A549 (cell line): ENCODE results near the gene ARRDC2. TPM values are rescaled to one million over a fixed set of nuclear protein-coding genes. Genes with fewer than 3 reads are reported as not detected.
A peak's percentile ranks its signal among the peaks of the same experiment; 100 is the strongest.

ENCODE experiments used
- ATAC-seq, 2 experiments: fragments of 200-7000 bp in 1 of 2; fragments of >200 bp in 1 of 2; cut with Nextera tagmentation in 1 of 2; cut with Tn5 transposase in 1 of 2; 3 replicates each; pipeline versions ENCODE4 v1.8.0 to v1.9.1; 2018 to 2020; ENCODE audit warnings: mild to moderate bottlenecking in 1 of 2, moderate library complexity in 1 of 2
- CTCF ChIA-PET: fragments of 300-600 bp; sonication (Branson Sonifier 250); formaldehyde crosslinking; extraction: SDS; loops from one replicate; lab custom pipeline; 2021; ENCODE audit warnings: antibody characterized with exemption, inconsistent platforms; lab: Yijun Ruan, JAX
- POLR2A ChIA-PET: fragments of 350-600 bp; formaldehyde crosslinking; extraction: SDS; loops from one replicate; lab custom pipeline; 2021; ENCODE audit warnings: antibody characterized with exemption, inconsistent platforms; lab: Yijun Ruan, JAX
- DNase-seq, 2 experiments: peaks; one replicate each; pipeline versions ENCODE4 v3.0.0 to v3.0.0-alpha.2; 2011 to 2016; ENCODE audit warnings: low read depth in 1 of 2, low spot score in 1 of 2
- FAIRE-seq: peaks from 2 replicates; lab custom pipeline; 2011; peaks lifted over from hg19 to GRCh38; lab: Jason Lieb, UNC
- H3K27ac ChIP-seq, 2 experiments: fragments of >200 bp; sonication (Bioruptor Twin); formaldehyde crosslinking; 3 replicates each; pipeline ENCODE4 v1.5.1; 2016 to 2017
- H3K4me1 ChIP-seq: fragments of >200 bp; sonication (Bioruptor Twin); formaldehyde crosslinking; 3 replicates; pipeline ENCODE4 v1.6.1; 2016
- H3K4me2 ChIP-seq: fragments of >200 bp; sonication (Bioruptor Twin); formaldehyde crosslinking; 3 replicates; pipeline ENCODE4 v1.6.1; 2016
- H3K4me3 ChIP-seq: fragments of >200 bp; sonication (Bioruptor Twin); formaldehyde crosslinking; 3 replicates; pipeline ENCODE4 v1.5.1; 2016
- H3K9me3 ChIP-seq: fragments of >200 bp; sonication (Bioruptor Twin); formaldehyde crosslinking; 3 replicates; pipeline ENCODE4 v1.6.1; 2016
- BHLHE40 ChIP-seq: IDR thresholded peaks from 2 replicates; pipeline ENCODE4 v1.6.1; 2012; ENCODE audit warnings: low read depth, low read length, inconsistent platforms
- CEBPB ChIP-seq, 2 experiments: fragments of >200 bp in 1 of 2; sonication (Bioruptor Twin) in 1 of 2; formaldehyde crosslinking in 1 of 2; IDR thresholded peaks; 2 replicates each; pipeline ENCODE4 v1.6.1; 2012 to 2016
- E2F6 ChIP-seq: IDR thresholded peaks from 2 replicates; pipeline ENCODE4 v1.6.1; 2012; ENCODE audit warnings: low read depth, borderline replicate concordance
- EHF ChIP-seq: fragments of 250-450 bp; sonication (Bioruptor Pico); IDR thresholded peaks from 2 replicates; pipeline ENCODE4 v1.5.0; 2020; ENCODE audit warnings: mild to moderate bottlenecking
- FOSB ChIP-seq: fragments of 250-450 bp; sonication (Bioruptor Pico); IDR thresholded peaks from 2 replicates; pipeline ENCODE4 v1.5.0; 2020; ENCODE audit warnings: mild to moderate bottlenecking, moderate library complexity
- FOSL2 ChIP-seq, 2 experiments: fragments of 450-650 bp in 1 of 2; fragments of >200 bp in 1 of 2; sonication (Bioruptor Twin) in 1 of 2; formaldehyde crosslinking; IDR thresholded peaks; 2 replicates each; pipeline versions ENCODE4 v1.5.0 to v1.6.1; 2016 to 2020; ENCODE audit warnings: mild to moderate bottlenecking in 1 of 2, moderate library complexity in 1 of 2
- HDAC2 ChIP-seq: fragments of 200-600 bp; sonication (generic); IDR thresholded peaks from 2 replicates; pipeline ENCODE4 v1.6.1; 2016
- HEYL ChIP-seq: fragments of 250-450 bp; sonication (Bioruptor Pico); IDR thresholded peaks from 2 replicates; pipeline ENCODE4 v1.8.0; 2021; ENCODE audit warnings: mild to moderate bottlenecking, moderate library complexity
- HMGXB4 ChIP-seq: fragments of 250-450 bp; sonication (Bioruptor Pico); IDR thresholded peaks from 2 replicates; pipeline ENCODE4 v1.5.0; 2021; ENCODE audit warnings: mild to moderate bottlenecking, moderate library complexity, borderline replicate concordance
- KDM1A ChIP-seq: fragments of 200-600 bp; sonication (generic); IDR thresholded peaks from 2 replicates; pipeline ENCODE4 v1.6.1; 2016; ENCODE audit warnings: low read depth, mild to moderate bottlenecking
- KDM5A ChIP-seq: fragments of 200-600 bp; sonication (generic); IDR thresholded peaks from 2 replicates; pipeline ENCODE4 v1.6.1; 2016; ENCODE audit warnings: antibody characterized with exemption, mild to moderate bottlenecking
- MAX ChIP-seq: IDR thresholded peaks from 2 replicates; pipeline ENCODE4 v1.6.1; 2012
- MAZ ChIP-seq: fragments of 150-350 bp; IDR thresholded peaks from 2 replicates; pipeline ENCODE4 v1.6.1; 2014; ENCODE audit warnings: antibody characterized with exemption, low read depth, low read length, borderline replicate concordance
- NFE2L2 ChIP-seq: fragments of 150-350 bp; conservative IDR thresholded peaks from 2 replicates; pipeline ENCODE4 v1.6.1; 2014; ENCODE audit warnings: low read length
- PBX3 ChIP-seq: IDR thresholded peaks from 2 replicates; pipeline ENCODE4 v1.6.1; 2012
- RARB ChIP-seq: fragments of 250-450 bp; sonication (Bioruptor Pico); IDR thresholded peaks from 2 replicates; pipeline ENCODE4 v1.8.0; 2021; ENCODE audit warnings: mild to moderate bottlenecking, moderate library complexity
- REST ChIP-seq: fragments of 200-600 bp; sonication (generic); IDR thresholded peaks from 2 replicates; pipeline ENCODE4 v1.6.1; 2016; ENCODE audit warnings: antibody characterized with exemption, mild to moderate bottlenecking, moderate library complexity
- SREBF2 ChIP-seq: fragments of 450-650 bp; IDR thresholded peaks from 2 replicates; pipeline ENCODE4 v1.6.1; 2014; ENCODE audit warnings: mild to moderate bottlenecking, moderate library complexity
- ZFP36 ChIP-seq: fragments of 450-650 bp; IDR thresholded peaks from 2 replicates; pipeline ENCODE4 v1.6.1; 2014; ENCODE audit warnings: borderline replicate concordance; ENCODE audit not compliant: partially characterized antibody
- ZNF302 ChIP-seq: fragments of 250-450 bp; sonication (Bioruptor Pico); IDR thresholded peaks from 2 replicates; pipeline ENCODE4 v1.9.0; 2021; ENCODE audit warnings: inconsistent platforms, mild to moderate bottlenecking, moderate library complexity
- WGBS: methylation state at CpG from one replicate; pipeline ENCODE4 v1.1.6; 2017; ENCODE audit errors: missing lambda C conversion rate; 5-methylcytosine and 5-hydroxymethylcytosine counted together
- polyA plus RNA-seq, 4 experiments: library from polyadenylated mRNA; depleted of rRNA in 3 of 4; stranded (reverse); fragments of >200 nt; fragmentation: RNase III in 1 of 4; extraction: RNeasy Plus Mini Kit Qiagen cat#74134 plus additional on column Dnase treatment in 1 of 4; gene quantifications; 2 replicates in 3 of 4; 3 replicates in 1 of 4; pipeline ENCODE4 v1.2.3, GENCODE V29; 2011 to 2017

ARRDC2 gene
- polyA plus RNA-seq, 2 of the 4 experiments (the other 2 are of a cell fraction), result 14.5 to 14.8 TPM

GRCh38 chr19:17967257-17968051 lies 40.5 kb upstream of the ARRDC2 start:
- peaks cover 3% of the 10 kb centered on the region; the same call in 1 of the 3 replicates for H3K4me1 ChIP-seq
- H3K4me2 ChIP-seq, result peak overlapping the region; percentile 98
- no peak for ATAC-seq
- H3K4me3 ChIP-seq, result peak overlapping the region; percentile 57
- H3K9me3 ChIP-seq, result no peaks in the 10 kb centered on the region
- no peak for TF ChIP-seq BHLHE40
- 33% methylated on average over 6 of the region's 35 CpGs for WGBS
- CTCF ChIA-PET, result interaction anchor here (1.6 to 3.6 kb wide), 2 partner anchors 22 to 30 kb away, joined by 3 to 27 read pairs; no protein-coding TSS in a partner anchor
- POLR2A ChIA-PET, result no interaction called here
- FAIRE-seq, result no peak
- peak overlapping the region; percentile 58 to 80; a peak in 4 of 6 replicates for H3K27ac ChIP-seq
- DNase-seq, result no peak

GRCh38 chr19:17968362-17968761 lies 39.6 kb upstream of the ARRDC2 start:
- no peak for TF ChIP-seq MAZ
- no peak for TF ChIP-seq FOSB (CRISPR knock-in tag)
- no peak for TF ChIP-seq SREBF2
- no peak for TF ChIP-seq PBX3
- TF ChIP-seq ZNF302 (CRISPR knock-in tag), result no peak
- TF ChIP-seq NFE2L2, result no peak
- no peak for TF ChIP-seq HDAC2
- WGBS, result 20% methylated on average over 1 of the region's 4 CpGs
- Histone ChIP-seq H3K4me1 (peaks cover 3% of the 10 kb centered on the region; the same call in 1 of the 3 replicates), H3K4me2 (no peak overlapping the region), H3K27ac (no peak overlapping the region), H3K4me3 (no peak overlapping the region), H3K9me3 (no peaks in the 10 kb centered on the region)
- CTCF ChIA-PET, result interaction anchor here (0.6 to 3.6 kb wide), 5 partner anchors 12 to 39 kb away, joined by 3 to 27 read pairs (median 3); partner anchors contain the start of gene ARRDC2
- no peak for DNase-seq
- ATAC-seq, result no peak
- POLR2A ChIA-PET, result no interaction called here
- no peak for FAIRE-seq

GRCh38 chr19:17969096-17969792 lies 38.7 kb upstream of the ARRDC2 start:
- 91% methylated on average over 10 of the region's 19 CpGs for WGBS
- H3K4me1 ChIP-seq, result peaks cover 3% of the 10 kb centered on the region; the same call in 1 of the 3 replicates
- FAIRE-seq (no peak), ATAC-seq (no peak), DNase-seq (no peak)
- H3K27ac ChIP-seq, result no peak overlapping the region
- no peak overlapping the region for H3K4me3 ChIP-seq
- H3K4me2 ChIP-seq, result no peak overlapping the region
- ChIA-PET CTCF (interaction anchor here (0.6 to 3.6 kb wide), 5 partner anchors 25 to 38 kb away, joined by 3 to 27 read pairs (median 3); partner anchors contain the start of gene ARRDC2), POLR2A (no interaction called here)
- no peak for TF ChIP-seq HEYL
- no peak for TF ChIP-seq ZFP36
- no peak for TF ChIP-seq REST
- no peak for TF ChIP-seq KDM5A
- no peak for TF ChIP-seq HMGXB4 (CRISPR knock-in tag)
- no peak for TF ChIP-seq E2F6
- no peak for TF ChIP-seq RARB
- no peak for TF ChIP-seq MAX
- TF ChIP-seq MAZ, result no peak
- TF ChIP-seq FOSL2 (IDR thresholded peaks at IDR 0.05), result no peak
- TF ChIP-seq FOSL2 (CRISPR knock-in tag; IDR thresholded peaks at IDR 0.05), result no peak
- no peak for TF ChIP-seq CEBPB (IDR thresholded peaks at IDR 0.05)
- no peak for TF ChIP-seq EHF (CRISPR knock-in tag)
- TF ChIP-seq KDM1A, result no peak
- H3K9me3 ChIP-seq, result no peaks in the 10 kb centered on the region
